ENCODE measurements around the gene DHX35.

DNA sequence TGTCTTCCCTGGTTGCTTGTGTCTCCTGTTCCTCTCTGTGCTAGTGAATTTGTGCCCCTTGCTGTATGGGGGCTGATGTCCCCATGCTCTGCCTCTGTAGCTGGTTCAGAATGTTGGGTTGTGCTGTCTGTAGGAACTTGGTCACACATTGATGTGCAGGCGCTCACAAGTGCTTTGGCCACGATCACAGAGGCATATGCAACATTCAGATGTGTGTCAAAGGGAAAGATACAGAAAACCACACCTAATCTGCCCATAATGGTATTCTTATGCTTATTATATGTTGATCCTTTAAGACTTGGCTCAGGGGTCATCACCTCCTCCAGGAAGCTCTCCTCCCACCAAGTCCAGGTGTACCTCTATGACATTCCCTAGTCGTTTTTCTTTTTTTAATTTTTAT lies 17.1 kb upstream of the DHX35 start:
- no peak for TF ChIP-seq POLR2A (IDR thresholded peaks at IDR 0.05; ENCODE audit: low read length)
- no peak for TF ChIP-seq GATA1 (IDR thresholded peaks at IDR 0.05; ENCODE audit: low read depth, low read length)
